GM12878 (cell line): ENCODE results near the gene MGAT4B. TPM values are rescaled to one million over a fixed set of nuclear protein-coding genes. Genes with fewer than 3 reads are reported as not detected.

Experiments used
- BCLAF1 ChIP-seq: fragments of 450-650 bp; IDR thresholded peaks from 2 replicates; pipeline ENCODE4 v1.6.1; 2017; ENCODE audit warnings: antibody characterized with exemption, mild to moderate bottlenecking, moderate library complexity
- E2F8 ChIP-seq: fragments of 450-650 bp; IDR thresholded peaks from 2 replicates; pipeline ENCODE4 v1.6.1; 2018; ENCODE audit warnings: mild to moderate bottlenecking, low read depth, moderate library complexity; ENCODE audit not compliant: partially characterized antibody
- REST ChIP-seq: IDR thresholded peaks from 2 replicates; pipeline ENCODE4 v1.6.1; 2012; ENCODE audit warnings: mild to moderate bottlenecking, low read depth, low read length
- TCF7 ChIP-seq: IDR thresholded peaks from 2 replicates; pipeline ENCODE4 v1.6.1; 2014; ENCODE audit warnings: antibody characterized with exemption, borderline replicate concordance
- polyA plus RNA-seq, 11 experiments: library from polyadenylated mRNA; depleted of rRNA in 4 of 11; unstranded in 6 of 11; stranded (reverse) in 5 of 11; fragments of >200 nt; fragmentation: Nextera tagmentation in 4 of 11; fragmentation: Illumina TruSeq in 1 of 11; extraction: Ambion mirVana in 4 of 11; extraction: Trizol in 1 of 11; gene quantifications; 1 replicate in 1 of 11; 2 replicates in 10 of 11; pipeline versions ENCODE4 v1.2.1 to v1.2.3, GENCODE V29; 2011 to 2016; ENCODE audit warnings: inconsistent platforms in 2 of 11, missing spikeins in 2 of 11, low read depth in 1 of 11
- total RNA-seq, 4 experiments: library from RNA; depleted of rRNA in 3 of 4; stranded (reverse); fragments of >200 nt in 3 of 4; fragmentation: Illumina TruSeq in 1 of 4; extraction: Trizol in 1 of 4; gene quantifications; 2 replicates each; pipeline versions ENCODE4 v1.2.1 to v1.2.3, GENCODE V29; 2013 to 2021

The MGAT4B gene
- total and polyA plus RNA-seq, 10 of the 15 experiments (the other 5 are each of a cell fraction or from before 2014, with no cell fraction given): 0.60 to 82.5 (median 34.4) TPM; not detected in 1

- no peak for TF ChIP-seq E2F8
- no peak for TF ChIP-seq BCLAF1
- TF ChIP-seq TCF7: no peak
- no peak for TF ChIP-seq REST
Measured at GRCh38 chr5:179769796-179770195, 36.9 kb downstream of the MGAT4B start (continued).
